ENCODE data around the gene FOXL3. TPM values are rescaled to one million over a fixed set of nuclear protein-coding genes. Genes with fewer than 3 reads are reported as not detected.

Gene FOXL3
- total RNA-seq, 4 donors from 2014 or later, result not detected

- TF ChIP-seq EP300 (IDR thresholded peaks at IDR 0.05) (no peak), POLR2A (IDR thresholded peaks at IDR 0.05) (no peak), CTCF (IDR thresholded peaks at IDR 0.05) (no peak)
- H3K4me3 ChIP-seq, result no peak overlapping the region
- WGBS, 2 donors, result 90 to 93% methylated on average over 20 to 22 of the region's 22 CpGs
- peaks cover 0 to 100% (median 7%) of the 10 kb centered on the region in 3 donors for H3K36me3 ChIP-seq
- no peak overlapping the region for H3K27ac ChIP-seq
- no peaks in the 10 kb centered on the region for H3K9me3 ChIP-seq
- H3K27me3 ChIP-seq, result no peaks in the 10 kb centered on the region
- no peaks in the 10 kb centered on the region for H3K4me1 ChIP-seq
- no peak for DNase-seq (ENCODE audit: low spot score in 2 of 2)
Observed at GRCh38 chr7:252981-253380, 37.0 kb upstream of the FOXL3 start.

- Histone ChIP-seq H3K9me3 (no peaks in the 10 kb centered on the region), H3K4me3 (no peak overlapping the region), H3K36me3 (peaks cover 0 to 100% (median 7%) of the 10 kb centered on the region in 3 donors), H3K27me3 (no peaks in the 10 kb centered on the region), H3K27ac (no peak overlapping the region), H3K4me1 (no peaks in the 10 kb centered on the region)
- no peak for DNase-seq (ENCODE audit: low spot score in 2 of 2)
- TF ChIP-seq CTCF (IDR thresholded peaks at IDR 0.05) (no peak), POLR2A (IDR thresholded peaks at IDR 0.05) (no peak), EP300 (IDR thresholded peaks at IDR 0.05) (no peak)
- WGBS, 2 donors, result 91 to 94% methylated on average over 40 to 41 of the region's 41 CpGs
Observed at GRCh38 chr7:253581-254336, 36.2 kb upstream of the FOXL3 start.

- no peaks in the 10 kb centered on the region for H3K9me3 ChIP-seq
- no peaks in the 10 kb centered on the region for H3K4me1 ChIP-seq
- no peak overlapping the region for H3K27ac ChIP-seq
- 95 to 97% methylated on average over 31 of the region's 31 CpGs for WGBS, 2 donors
- no peak for TF ChIP-seq EP300 (IDR thresholded peaks at IDR 0.05)
- no peak for TF ChIP-seq POLR2A (IDR thresholded peaks at IDR 0.05)
- no peak for TF ChIP-seq CTCF (IDR thresholded peaks at IDR 0.05)
- H3K27me3 ChIP-seq, result no peaks in the 10 kb centered on the region
- DNase-seq (ENCODE audit: low spot score in 2 of 2), result no peak
- peaks cover 3 to 100% (median 7%) of the 10 kb centered on the region in 3 donors for H3K36me3 ChIP-seq
- H3K4me3 ChIP-seq, result no peak overlapping the region
Observed at GRCh38 chr7:254337-255037, 35.5 kb upstream of the FOXL3 start.

- 87 to 97% methylated on average over 19 of the region's 19 CpGs for WGBS, 2 donors
- no peak for TF ChIP-seq CTCF (IDR thresholded peaks at IDR 0.05)
- no peak for TF ChIP-seq POLR2A (IDR thresholded peaks at IDR 0.05)
- no peak for TF ChIP-seq EP300 (IDR thresholded peaks at IDR 0.05)
- Histone ChIP-seq H3K27me3 (no peaks in the 10 kb centered on the region), H3K9me3 (no peaks in the 10 kb centered on the region), H3K4me1 (no peaks in the 10 kb centered on the region), H3K27ac (no peak overlapping the region), H3K4me3 (no peak overlapping the region), H3K36me3 (peaks cover 3 to 100% (median 7%) of the 10 kb centered on the region in 3 donors)
- no peak for DNase-seq (ENCODE audit: low spot score in 2 of 2)
Observed at GRCh38 chr7:255038-255435, 34.9 kb upstream of the FOXL3 start.

GRCh38 chr7:255721-256361 lies 34.1 kb upstream of the FOXL3 start:
- H3K27ac ChIP-seq, result no peak overlapping the region
- WGBS, 2 donors, result 92 to 96% methylated on average over 31 to 38 of the region's 44 CpGs
- DNase-seq (ENCODE audit: low spot score in 2 of 2), result no peak
- no peak for TF ChIP-seq POLR2A (IDR thresholded peaks at IDR 0.05)
- TF ChIP-seq CTCF (IDR thresholded peaks at IDR 0.05), result no peak
- no peak for TF ChIP-seq EP300 (IDR thresholded peaks at IDR 0.05)
- no peak overlapping the region for H3K4me3 ChIP-seq
- no peaks in the 10 kb centered on the region for H3K4me1 ChIP-seq
- peaks cover 3 to 100% (median 7%) of the 10 kb centered on the region in 3 donors for H3K36me3 ChIP-seq
- H3K27me3 ChIP-seq, result no peaks in the 10 kb centered on the region
- H3K9me3 ChIP-seq, result no peaks in the 10 kb centered on the region
